HG02798 (cell line): ENCODE measurements around the gene MOSPD2.

Experiments used
- ATAC-seq: cut with Tn5 transposase; IDR thresholded peaks from one replicate; pipeline ENCODE4 v1.9.1; 2021; ENCODE audit warnings: mild to moderate bottlenecking; ENCODE audit not compliant: unreplicated experiment, poor library complexity

The MOSPD2 gene

DNA sequence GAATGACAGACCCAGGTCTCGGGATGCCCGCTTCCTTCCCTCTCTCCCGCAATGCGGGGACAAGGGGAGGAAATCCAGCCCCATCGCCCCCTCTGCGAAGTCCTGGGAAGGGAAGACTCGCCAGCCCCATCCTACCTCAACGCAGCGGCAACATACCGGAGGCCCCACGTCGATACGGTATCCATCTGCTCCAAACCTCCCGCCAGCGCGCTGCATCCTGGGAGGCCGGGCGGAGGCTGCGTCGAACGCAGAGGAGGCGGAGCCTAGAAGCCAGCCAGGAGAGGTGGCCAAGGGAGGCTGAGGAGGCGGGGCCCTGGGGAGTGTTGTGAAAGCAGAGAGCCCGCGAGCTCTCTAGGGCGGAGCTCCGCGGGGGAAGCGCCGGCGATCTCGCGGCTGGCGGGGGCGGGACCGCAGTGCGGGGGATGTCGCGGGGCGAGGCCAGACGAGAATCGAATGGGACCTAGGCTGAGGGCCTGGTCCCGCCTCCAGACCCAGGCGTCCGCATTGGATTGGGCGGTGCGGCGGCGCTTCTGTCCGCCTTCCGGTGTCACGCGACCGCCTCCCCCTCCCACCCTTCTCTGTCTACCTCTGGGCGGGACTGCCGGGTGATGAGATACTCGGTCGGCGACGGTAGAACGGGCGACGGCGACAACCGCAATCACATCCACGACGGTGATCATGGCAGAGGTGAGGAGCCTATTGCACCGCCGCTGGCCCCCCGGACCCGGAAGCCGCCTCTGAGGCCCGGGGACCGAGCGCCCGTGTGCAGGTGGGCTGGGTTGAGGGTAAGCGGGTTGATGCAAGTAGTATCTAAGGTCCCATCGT lies at the start of gene MOSPD2, which contains the start of gene FANCB:
Gene MOSPD2, plus strand, starts transcription at position 571 of the 825 bp plus-strand sequence. Its CDS starts 108 bp downstream, at position 679.
Gene FANCB, minus strand, starts transcription at position 219 of the 825 bp plus-strand sequence. CDS start 7,559 bp downstream, outside the sequence.
- peak; percentile 97 for ATAC-seq

GRCh38 chrX:14825851-14826250 lies 47.4 kb upstream of the MOSPD2 start:
- ATAC-seq = no peak

DNA sequence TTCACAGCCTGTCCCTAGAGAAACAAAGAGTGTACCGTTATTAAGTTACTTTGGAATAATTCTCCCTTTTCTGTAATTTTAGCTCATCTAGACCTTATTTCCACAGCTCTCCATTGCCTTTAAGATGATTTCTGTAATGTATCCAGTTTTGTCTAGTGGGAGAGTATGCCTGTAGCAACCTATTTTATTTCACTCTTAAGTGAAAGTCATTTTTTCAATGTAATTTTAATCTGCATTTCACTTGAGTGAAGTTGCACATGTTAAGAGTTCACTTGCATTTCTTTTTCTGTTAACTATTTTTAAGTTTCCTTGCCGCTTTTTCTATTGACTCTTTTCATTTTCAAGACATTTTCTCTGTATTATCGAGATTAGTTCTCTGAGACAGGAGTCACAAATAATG lies 46.9 kb upstream of the MOSPD2 start:
- ATAC-seq = no peak

DNA sequence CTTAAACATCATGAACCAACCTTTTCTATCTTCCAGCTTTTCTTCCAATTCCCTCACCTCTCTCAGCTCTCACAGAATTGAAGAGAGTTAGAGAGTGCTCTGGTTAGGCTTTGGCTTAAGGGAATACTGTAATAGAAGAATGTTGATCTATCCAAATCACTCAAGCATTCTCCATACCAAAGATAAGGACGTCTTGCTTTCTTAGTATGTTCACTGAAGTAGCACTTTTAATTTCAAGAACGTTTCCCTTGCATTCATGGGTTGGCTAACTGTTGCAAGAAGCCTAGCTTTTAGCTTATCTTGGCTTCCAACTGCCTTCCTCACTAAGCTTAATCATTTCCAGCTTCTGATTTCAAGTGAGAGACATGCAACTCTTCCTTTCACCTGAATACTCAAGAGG lies 43.6 kb upstream of the MOSPD2 start:
- no peak for ATAC-seq

- no peak for ATAC-seq
Observed at GRCh38 chrX:14832151-14832550, 41.1 kb upstream of the MOSPD2 start.

GRCh38 chrX:14832586-14832985 lies 40.6 kb upstream of the MOSPD2 start:
- ATAC-seq = no peak

DNA sequence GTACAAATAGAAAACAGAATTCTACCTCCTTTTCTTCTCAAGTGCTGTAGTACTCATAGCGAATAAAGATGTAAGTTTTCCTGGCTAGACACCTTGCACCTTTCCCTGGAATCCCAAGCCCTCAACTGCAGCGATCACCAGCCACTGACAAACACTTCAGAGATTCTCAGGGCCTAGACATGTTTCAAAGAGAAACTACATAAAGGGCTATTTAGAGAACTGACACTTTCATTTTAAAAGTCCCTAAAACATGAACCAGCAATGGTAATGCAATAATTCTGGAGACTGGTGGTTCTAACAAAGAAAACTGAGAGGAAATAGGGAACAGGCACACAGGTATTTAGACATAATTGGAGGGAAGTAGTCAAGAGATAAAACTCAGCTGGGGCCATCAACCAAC lies 36.1 kb upstream of the MOSPD2 start:
- no peak for ATAC-seq

DNA sequence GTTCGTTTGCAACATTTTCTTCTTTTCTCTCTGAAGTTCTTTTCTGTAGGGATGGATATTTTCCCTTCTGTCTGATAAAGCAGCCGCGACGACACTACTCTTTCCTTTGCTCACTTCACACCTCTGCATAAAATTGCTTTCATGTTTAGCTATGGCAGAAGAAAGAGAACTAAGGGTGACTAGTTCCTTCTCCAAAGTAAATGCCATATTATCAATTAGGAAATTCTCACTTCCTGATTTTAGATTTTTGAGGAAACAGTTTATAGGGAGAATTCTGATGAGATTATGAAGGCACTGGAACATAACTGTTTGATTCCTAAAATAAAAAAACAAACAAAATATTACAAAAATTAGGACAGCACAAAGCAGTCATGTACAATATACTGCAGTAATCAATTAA lies 29.6 kb upstream of the MOSPD2 start:
- ATAC-seq = no peak

DNA sequence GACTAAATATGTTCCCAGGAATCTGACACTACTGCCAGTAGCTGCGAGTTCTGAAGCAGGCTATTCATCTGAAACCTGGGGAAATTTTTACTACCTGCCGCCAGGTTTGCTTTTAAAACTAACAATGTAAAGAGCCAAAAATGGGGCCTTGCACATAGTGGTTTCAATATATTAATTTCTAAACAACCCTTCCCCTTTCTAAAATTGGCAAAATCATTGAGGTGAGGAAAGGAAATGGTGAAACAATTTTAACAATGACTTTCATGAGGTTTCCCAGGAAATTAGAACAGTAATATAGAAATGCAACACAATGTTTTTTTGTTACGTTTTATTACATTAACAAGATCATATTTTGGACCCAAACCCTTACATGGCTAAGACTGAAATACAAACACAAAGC lies 21.7 kb upstream of the MOSPD2 start:
- no peak for ATAC-seq

DNA sequence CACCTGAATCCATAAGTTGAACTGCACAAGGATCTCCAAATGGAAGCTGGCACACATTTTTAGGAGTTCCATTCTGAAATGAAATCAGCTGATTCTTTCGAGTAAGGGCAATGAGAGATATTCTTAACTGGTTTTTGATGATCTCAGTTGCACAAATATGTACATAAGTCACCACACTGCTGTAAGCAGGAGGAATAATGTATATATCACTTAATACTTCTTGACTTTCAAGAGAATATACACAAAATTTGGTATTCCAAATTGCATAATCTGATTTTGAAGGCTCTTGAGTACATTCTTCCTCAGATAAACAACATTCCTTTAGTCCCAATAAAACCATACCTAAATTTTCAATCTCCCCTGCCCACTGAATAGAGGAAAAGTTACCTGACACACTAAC lies 8.6 kb upstream of the MOSPD2 start:
- no peak for ATAC-seq

DNA sequence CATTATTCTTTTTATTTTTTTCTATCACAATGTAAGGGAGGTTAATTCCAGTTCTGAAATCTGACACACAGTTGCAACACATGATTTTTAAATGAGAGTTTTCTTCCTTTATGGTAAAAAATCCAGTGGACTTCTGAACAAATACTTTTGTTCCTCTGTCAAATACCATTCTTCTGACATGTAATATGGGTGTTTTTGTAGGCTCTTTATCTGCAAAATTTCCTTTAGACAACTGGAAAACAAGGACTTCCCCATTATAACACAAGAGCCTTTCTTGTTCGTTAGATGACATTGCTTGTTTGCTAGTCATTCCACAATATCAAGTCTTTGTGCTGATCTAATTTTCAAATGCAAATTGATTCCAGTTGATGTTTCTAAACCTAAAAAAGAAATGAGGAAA lies 8.0 kb upstream of the MOSPD2 start:
- no peak for ATAC-seq

- ATAC-seq = no peak
Observed at GRCh38 chrX:14871767-14872166, 1.5 kb upstream of the MOSPD2 start.

- ATAC-seq = no peak
Observed at GRCh38 chrX:14872355-14872754, 866 bp upstream of the MOSPD2 start.

GRCh38 chrX:14873676-14874049 lies 442 bp downstream of the MOSPD2 start:
- ATAC-seq = no peak

GRCh38 chrX:14875624-14876023 lies 2.4 kb downstream of the MOSPD2 start:
- no peak for ATAC-seq

GRCh38 chrX:14883826-14884225 lies 10.6 kb downstream of the MOSPD2 start:
- no peak for ATAC-seq

- no peak for ATAC-seq
Observed at GRCh38 chrX:14884714-14885113, 11.5 kb downstream of the MOSPD2 start.

DNA sequence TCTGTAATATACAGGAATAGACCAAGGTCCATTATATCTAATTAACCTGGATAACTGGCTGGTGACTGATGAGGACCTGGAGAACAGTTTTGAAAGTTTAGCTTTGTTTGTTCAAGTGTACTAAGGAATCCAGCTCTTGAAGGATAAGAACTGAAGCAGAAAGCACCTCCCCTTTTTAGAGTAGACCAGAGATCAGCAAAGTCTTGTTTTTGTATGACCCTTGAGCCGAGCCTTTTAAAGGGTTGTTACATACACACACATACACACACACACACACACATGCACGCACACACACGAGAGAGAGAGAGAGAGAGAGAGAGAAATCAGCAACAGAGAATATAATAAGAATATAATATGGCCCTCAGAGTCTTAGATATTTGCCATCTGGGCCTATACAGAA lies 13.0 kb downstream of the MOSPD2 start:
- no peak for ATAC-seq

GRCh38 chrX:14896273-14896672 lies 23.1 kb downstream of the MOSPD2 start:
- ATAC-seq = no peak

- no peak for ATAC-seq
Observed at GRCh38 chrX:14897042-14897441, 23.8 kb downstream of the MOSPD2 start.

- no peak for ATAC-seq
Observed at GRCh38 chrX:14899607-14900006, 26.4 kb downstream of the MOSPD2 start.

DNA sequence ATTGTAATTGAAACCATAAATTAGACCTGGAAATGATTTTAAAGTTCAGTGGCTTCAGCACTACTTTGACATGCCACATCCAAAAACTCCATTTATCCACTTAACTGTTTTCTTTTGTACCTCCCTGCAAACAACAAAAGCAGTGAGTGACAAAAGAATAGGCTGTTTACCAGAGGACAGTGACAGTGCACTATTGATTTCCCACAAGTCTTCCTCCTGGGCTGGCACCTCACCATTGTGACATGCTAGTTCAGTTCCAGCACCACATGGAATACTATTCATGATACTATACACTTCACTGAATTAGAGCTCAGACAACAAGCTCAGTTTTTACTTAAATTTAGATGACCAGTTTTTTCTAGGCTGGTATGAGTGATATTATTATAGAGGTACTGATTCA lies 29.3 kb downstream of the MOSPD2 start:
- ATAC-seq = no peak
